GM21423 (cell line): ENCODE data around the gene ERCC6L2.

Source experiments
- ATAC-seq: cut with Tn5 transposase; IDR thresholded peaks from one replicate; pipeline ENCODE4 v1.9.1; 2021; ENCODE audit warnings: mild to moderate bottlenecking, moderate library complexity; ENCODE audit not compliant: unreplicated experiment

ERCC6L2 gene

DNA sequence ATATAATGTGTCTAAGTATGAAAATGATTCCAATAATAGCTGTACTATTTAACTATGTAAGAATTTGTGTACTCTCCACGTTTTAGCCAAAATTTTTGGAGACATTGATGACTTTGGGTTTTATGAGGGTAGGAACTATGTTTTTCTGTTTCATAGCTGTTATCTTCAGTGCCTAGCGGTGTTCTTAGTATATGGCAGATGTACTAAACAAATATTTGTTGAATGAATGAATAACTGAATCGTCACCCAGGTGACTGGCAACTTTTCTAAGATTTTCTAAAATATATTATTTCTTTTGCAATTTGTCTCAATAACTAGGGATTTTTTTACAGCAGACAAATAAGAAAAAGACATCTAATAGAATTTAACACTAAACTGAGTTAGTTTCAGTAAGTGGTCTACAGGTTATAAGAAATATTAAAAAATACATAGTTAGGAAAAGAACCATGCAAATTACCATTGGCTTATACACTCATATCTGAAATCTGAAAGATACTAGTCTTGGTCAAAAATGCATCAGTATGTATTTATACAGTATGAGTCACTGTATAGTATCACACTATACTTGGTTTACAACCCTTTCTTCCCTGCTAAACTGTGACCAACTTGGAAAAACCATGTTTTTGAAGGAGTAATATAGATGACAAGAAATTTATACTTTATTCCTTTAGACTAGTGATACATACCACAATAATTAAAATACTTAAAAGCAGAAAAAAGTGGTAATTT lies 10.5 kb upstream of the ERCC6L2 start:
- no peak for ATAC-seq

GRCh38 chr9:95870352-95870751 lies 5.1 kb upstream of the ERCC6L2 start:
- no peak for ATAC-seq

DNA sequence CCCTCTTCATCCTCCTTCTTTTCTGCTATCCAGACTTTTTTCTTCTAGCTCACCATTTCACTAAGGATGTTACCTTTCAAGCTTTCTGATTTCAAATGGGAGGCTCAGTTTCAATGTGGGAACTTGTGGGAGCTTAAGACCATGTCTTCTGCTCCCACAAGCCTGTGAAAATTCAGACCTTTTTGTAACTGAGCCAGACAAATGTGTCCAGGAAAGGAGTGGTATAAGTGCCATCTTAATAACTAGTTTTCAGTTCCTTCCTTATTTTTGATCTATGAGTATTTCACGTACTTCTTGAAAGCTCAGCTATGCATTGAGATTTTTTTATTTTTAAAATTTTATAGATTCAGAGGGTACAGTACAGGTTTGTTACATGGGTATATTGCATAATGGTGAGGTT lies 4.6 kb upstream of the ERCC6L2 start:
- no peak for ATAC-seq

DNA sequence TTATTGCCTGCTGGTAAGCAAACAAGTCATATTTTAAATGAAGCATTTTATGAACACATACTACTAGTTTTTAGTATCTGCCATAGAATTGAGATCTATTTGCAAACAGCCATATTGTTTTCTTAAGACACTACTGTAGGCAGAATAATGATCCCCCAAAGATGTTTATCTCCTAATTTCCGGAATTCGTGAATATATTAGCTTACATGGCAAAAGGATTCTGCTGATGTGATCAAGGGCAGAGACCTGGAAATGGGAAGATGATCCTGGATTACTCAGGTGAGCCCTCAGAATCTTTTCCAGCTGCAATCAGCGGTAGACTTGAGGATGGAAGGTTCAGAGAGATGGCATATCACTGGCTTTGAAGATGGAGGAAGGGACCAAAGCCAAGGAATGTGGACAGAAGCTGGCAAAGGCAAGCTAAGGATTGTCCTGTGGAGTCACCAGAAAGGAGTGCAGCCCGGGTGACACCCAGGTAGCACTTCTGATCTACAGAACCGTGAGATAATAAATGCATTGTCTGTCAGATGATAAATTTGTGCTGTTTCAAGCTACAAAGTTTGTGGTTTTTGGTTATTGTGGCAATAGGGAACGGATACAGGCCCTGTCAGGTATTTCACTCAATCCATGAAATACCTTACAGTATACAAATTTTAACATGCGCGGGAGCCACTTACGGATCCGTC lies 1.0 kb upstream of the ERCC6L2 start:
- no peak for ATAC-seq

DNA sequence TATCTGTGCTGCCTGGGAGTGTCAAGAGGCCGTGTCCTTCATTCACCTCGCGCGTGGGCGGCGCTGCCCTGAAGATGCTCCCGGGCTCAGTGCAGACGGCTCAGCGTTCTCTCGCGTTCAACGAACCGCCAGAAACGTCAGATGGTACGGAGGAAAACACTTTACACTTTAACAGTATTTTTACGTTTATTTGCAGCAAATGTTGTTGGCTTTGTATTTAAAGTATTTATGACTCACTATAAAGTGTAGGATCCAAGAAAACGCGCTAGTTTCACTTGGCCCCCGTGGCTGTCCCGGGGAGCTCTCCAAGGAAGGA lies 544 bp upstream of the ERCC6L2 start:
- no peak for ATAC-seq

- no peak for ATAC-seq
Measured at GRCh38 chr9:95876138-95876444, 600 bp downstream of the ERCC6L2 start.

GRCh38 chr9:95876595-95876994 lies 1.1 kb downstream of the ERCC6L2 start:
- ATAC-seq = no peak

GRCh38 chr9:95877984-95878383 lies 2.5 kb downstream of the ERCC6L2 start:
- no peak for ATAC-seq

DNA sequence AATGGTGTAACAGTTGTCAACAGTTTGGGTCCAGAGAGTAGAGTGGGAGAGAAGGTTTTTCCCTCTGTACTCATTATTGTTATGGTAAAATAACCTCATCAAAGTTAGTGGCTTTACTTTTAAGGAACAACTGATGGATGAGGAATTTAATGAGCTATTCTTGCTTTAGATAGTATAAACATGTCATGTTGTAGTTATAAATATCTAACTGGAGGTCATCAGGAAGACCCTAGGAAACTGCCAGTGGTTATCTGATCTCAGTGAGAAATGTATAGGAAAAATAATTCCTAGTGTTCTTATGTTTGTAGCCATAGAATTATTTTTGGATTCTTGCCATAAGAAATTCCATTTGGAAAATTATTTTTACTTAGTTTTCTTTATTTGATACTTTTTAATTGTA lies 4.1 kb downstream of the ERCC6L2 start:
- no peak for ATAC-seq

DNA sequence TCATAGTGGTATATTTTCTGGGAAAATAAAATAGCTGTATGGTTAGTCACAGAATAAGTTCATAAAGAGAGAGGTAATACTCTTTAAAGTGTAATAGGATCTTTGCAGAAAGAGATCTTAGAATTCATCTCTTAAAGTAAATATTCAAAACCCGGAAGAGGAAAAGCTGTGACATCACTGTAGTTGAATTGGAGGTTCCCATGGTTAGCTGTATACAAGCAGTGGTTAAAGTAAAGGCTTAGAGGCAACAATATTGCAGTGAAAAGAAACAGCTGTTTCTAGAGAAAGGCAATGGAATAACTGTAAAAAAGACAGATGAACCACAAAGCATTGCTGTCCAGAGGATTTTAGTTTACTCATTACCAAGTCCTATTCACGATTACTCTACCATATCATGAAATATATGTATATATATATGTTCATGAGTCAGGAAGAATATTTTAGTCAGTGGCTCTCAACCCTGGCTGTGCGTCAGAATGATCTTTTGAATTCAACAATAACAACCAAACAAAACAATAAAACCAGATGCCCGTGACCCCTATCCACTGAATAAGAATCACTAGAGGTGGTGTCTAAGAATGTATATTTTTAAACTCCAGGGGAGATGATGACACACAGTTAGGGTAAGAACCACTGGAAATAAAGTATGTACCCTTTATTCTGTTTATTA lies 4.7 kb downstream of the ERCC6L2 start:
- ATAC-seq = no peak

GRCh38 chr9:95887926-95888497 lies 12.5 kb downstream of the ERCC6L2 start:
- no peak for ATAC-seq

DNA sequence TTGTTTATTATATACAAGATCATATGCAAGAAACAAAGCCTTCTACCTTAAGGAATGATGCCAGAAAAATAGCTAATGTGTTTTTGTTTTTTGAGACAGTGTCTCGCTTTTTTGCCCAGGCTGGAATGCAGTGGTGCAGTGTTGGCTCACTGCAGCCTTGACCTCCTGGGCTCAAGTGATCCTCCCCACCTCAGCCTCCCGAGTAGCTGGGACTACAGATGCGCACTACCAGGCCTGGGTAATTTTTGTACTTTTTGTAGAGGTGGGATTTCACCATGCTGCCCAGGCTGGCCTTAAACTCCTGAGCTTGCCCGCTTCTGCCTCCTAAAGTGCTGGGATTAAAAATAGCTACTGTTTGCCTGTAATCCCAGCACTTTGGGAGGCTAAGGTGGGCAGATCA lies 15.1 kb downstream of the ERCC6L2 start:
- ATAC-seq = no peak

GRCh38 chr9:95891067-95891671 lies 15.7 kb downstream of the ERCC6L2 start:
- no peak for ATAC-seq

- no peak for ATAC-seq
Measured at GRCh38 chr9:95892690-95893089, 17.2 kb downstream of the ERCC6L2 start.

DNA sequence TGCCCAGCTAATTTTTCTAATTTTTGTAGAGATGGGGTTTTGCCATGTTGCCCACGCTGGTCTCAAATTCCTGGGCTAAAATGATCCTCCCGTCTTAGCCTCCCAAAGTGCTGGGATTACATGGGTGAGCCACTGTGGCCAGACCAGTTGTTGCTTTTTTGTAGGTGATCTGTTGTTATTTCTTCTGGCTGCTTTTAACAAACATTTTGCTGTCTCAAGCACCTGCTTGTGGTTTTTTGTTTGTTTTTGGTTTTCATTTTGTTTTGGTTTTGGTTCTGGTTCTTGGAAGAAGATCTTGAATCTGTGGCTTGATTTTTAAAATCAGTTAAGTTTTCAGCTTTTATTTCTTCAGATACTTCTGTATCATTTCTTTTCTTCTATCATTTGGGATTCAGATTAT lies 21.1 kb downstream of the ERCC6L2 start:
- ATAC-seq = no peak

GRCh38 chr9:95901506-95901905 lies 26.0 kb downstream of the ERCC6L2 start:
- no peak for ATAC-seq

DNA sequence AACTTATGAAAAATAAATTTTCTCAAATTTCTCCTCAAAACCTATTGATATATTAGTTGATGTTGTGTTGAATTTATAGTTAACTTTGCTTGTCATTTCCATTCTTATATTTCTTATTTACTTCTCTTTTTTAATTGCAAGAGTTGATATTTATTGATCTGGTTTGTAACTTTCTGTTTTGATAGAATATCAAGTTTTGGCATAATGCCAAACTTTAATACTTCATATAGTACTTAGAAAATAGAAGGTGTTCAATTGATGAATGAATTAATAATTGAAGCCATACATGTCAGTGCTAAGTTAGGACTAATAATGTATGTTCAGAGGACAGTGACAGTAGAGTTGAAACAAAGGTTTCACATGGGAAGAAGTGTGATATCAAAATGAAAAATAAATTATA lies 27.9 kb downstream of the ERCC6L2 start:
- no peak for ATAC-seq

DNA sequence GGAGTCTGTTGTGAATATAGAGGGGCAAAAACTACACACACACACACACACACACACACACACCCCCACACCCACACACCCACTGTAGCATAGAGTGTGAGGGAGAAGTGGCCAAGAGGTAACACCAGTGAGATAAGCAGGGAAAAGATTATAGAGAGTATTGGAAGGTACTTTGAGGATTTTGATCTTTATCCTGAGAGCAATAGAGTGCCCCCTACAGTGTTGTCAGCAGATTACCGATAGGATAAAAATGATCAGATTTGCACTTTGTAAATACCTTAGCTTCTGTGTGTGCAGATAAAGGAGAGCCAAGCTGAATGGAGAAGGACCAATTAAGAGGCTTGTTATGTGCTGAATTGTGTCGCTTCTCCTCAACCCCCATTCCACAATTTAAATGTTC lies 32.3 kb downstream of the ERCC6L2 start:
- ATAC-seq = no peak

DNA sequence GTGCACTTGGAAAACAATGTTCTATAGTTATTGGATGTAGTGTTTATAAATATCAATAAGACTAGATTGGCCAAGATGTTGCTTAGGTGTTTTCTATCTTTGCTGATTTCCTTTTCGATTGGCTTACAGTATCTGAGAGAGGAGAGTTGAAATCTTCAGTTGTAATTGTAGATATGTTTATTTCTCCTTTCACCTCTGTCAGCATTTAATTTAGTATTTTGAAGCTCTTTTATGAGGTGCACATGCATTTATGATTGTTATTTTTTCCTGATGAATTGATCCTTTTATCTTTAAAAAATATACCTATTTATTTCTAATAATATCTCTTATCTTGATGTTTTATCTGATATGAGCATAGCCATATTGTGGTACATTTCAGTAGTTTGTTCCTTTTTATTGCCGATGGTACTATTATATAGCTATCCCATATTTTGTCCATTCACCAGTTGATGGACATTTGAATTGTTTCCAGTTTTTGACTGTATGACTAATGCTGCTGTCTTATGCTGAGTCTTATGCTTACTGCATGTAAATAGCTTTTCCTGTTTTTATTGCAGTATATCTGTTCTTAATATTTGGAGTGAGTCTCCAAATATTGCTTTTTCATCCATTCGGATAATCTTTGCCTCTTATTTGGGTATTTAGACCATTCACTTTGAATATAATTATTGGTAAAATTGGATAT lies 34.7 kb downstream of the ERCC6L2 start:
- ATAC-seq = no peak

DNA sequence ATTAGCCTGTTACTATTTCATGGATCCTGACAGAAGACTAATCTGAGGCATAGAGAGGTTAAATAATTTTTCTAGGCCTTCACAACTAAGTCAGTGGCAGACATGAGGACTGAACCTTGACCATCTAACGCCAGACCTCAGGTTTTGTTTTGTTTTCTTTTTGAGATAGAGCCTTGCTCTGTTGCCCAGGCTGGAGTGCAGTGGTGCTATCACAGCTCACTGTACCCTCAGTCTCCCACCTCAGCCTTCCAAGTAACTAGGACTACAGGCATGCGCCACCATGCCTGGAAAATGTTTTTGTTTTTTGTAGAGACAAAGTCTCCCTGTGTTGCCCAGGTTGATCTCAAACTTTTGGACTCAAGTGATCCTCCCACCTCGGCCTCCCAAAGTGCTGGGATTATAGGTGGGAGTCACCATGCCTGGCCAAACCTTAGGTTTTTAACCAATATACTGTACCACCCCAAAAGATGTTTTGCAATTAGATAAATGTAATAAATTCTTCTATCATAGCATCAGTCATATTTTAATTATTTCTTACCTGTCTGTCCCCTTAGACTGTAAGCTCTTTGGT lies 35.4 kb downstream of the ERCC6L2 start:
- no peak for ATAC-seq

DNA sequence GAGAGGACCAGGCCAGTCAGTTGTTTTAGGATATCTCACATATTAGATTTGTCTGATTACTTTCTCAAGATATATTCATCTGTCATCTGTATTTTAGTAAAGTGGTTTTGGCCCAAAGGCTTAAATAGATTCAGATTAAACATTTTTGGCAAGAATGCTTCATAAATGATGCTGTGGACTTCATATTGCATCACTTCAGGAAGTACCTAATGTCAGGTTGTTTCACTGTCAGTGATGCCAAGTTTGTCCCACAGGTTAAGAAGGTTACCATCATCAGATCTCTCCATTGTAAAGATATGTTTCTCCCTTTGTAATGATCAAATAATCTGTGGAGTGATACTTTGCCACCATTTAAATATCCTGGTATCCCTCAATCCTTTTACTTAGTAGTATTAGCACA lies 37.3 kb downstream of the ERCC6L2 start:
- ATAC-seq = no peak
